HG03095 (cell line): ENCODE measurements around the gene DOK6.

ENCODE experiments used
- ATAC-seq: cut with Tn5 transposase; IDR thresholded peaks from one replicate; pipeline ENCODE4 v1.9.1; 2021; ENCODE audit warnings: moderate library complexity; ENCODE audit not compliant: unreplicated experiment

Gene DOK6

DNA sequence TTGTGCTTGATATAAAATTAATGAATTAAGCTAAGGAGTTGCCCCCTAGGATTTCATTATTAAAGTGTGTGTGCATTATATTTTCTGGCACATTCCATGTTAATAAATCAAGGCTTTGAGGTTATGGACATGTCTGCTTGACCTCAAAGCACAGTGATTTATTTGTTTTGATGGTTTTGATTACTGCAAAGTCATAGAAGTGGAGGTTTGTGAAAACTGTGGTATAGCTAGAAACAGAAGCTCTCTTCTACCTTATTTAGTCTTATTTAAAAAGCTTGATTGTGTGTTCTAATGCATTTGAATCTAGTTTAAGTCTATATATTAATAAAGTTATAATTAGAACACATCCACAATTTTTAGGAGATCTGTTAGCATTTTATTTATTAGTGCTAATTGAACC, 32.2 kb downstream of the DOK6 start:
- no peak for ATAC-seq

DNA sequence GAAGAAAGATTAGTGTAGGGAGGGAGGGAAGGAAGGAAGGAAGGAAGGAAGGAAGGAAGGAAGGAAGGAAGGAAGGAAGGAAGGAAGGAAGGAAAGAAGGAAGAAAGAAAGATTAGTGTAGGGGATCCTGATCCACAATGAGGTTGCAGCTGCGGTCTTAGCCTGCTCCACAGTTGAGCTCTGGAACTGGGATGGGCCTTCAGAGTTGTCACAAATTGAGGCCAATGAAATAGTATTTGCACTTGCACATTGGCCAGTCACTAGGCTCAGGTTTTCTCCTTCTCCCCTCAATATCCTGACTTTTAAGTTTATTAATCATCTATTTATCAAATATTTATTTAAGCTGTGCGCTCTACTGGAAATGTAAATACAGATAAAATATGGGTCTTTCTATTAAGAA, 34.3 kb downstream of the DOK6 start:
- no peak for ATAC-seq

GRCh38 chr18:69444221-69444620, 43.5 kb downstream of the DOK6 start:
- no peak for ATAC-seq

DNA sequence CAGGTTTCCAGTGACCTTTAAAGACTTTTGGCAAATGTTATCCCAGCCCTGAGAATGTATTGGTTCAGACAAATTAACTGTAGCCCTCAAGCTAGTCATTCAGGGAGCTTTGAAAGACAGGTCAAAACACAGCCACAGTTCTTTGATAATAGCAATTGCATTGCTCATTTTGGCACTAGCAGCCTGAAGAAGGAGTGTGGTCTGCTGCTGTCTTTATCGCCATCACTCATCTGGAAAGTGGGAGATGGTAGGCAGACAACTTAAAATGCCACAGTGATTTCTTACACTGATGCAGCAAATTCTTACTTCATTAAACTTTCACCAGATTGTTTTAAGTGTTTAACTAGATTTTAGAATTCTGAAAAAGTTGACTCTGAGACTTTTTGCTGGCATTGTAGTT, 47.2 kb downstream of the DOK6 start:
- ATAC-seq: no peak

DNA sequence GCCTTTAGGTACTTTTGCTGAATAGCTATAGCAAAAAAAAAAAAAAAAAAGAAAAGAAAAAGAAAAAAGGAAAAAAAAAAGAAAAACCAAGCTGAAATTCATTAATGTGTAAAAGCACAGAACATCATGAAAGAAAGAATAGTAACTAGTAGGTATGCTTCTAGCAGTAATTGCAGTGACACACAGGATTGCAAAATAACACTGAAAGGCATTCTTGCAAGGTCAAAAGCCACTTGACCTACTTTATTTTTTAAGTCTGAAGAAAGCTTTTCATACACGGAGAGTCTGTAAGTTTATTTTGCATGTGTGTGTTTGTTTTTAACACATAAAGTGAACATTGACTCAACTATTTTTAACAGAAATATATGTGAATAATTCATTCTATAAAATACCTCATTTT, 54.4 kb downstream of the DOK6 start:
- no peak for ATAC-seq

DNA sequence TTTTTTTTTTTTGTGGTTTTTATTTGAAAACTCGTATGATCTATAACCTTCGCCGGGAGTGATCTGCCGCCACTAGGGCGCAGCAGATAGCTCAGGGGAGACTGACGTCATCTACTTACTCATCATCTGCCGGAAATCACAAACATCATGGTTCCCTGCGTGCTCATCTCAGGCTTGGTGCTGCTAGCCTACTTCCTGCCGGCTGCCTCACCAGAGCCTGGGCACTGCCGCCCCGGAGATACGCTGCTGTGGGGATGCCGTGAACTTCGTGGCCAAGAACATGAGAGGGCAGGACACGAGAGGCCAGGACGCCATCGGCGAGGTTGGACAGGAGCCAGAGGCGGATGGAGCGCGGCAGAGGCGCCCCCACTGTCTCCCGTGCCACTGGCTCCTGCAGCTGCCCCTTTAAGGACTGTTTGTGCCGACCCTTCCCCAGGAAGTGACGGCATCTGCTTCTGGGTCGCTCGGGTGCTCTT, 68.8 kb downstream of the DOK6 start:
- ATAC-seq: peak; percentile 69

DNA sequence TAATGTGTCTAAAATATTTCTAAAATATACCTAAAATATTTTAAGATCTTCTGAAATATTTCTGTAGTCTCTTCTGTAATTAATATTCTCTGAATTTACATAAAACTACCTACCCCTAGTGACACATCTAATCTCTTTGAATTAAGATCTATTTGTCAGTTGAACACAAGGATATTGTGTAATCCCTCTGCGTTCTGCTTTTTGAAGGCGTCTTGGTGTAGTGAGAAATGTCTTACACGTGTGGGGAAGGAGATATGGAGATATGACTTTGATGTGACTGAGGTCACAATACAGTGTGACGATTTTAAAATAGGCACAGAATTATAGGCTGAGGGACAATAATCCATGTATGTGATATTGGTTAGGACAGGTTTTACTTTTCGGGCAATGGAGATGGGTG, 79.8 kb downstream of the DOK6 start:
- ATAC-seq: no peak

DNA sequence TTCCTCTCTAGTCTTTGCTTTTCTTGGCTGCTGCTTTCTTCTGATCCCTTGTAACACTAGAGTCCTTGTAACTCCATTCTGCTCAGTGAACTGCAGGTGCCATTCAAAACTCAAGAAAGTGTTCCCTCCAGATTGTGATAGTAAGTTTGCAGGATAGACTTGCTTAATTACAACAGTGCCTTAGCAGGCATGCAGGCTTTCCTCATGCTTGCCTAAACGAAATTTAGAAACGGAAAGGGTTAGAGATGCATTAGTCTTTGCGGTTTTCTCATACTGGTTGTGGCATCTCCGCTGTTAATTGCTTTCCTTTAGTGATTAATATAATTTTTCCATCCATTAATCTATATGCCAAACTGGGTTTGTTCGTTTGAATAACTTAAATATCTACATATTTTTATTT, 82.9 kb downstream of the DOK6 start:
- no peak for ATAC-seq

- no peak for ATAC-seq
These were observed 84.2 kb downstream of the DOK6 start for GRCh38 chr18:69484699-69485396.

- ATAC-seq: no peak
These were observed 87.1 kb downstream of the DOK6 start for GRCh38 chr18:69487488-69488394.

DNA sequence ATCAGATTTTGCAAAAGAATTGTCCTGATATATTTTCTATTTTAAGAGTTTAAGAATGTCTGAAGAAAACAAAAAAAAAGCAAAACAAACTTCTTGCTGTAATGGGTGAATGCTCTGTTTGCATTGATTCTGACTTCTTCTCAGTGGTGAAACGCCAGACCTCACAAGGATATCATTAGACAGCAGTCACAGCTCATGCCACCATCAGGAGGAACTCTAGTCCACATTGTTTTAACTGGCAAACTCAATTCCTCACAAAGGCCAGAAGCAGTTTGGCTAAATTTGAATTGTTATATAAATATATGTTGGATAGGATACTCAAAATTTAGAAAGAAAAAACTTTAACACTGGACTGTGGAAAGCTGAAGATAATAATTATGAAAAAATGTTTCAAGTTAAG, 89.4 kb downstream of the DOK6 start:
- ATAC-seq: no peak

- no peak for ATAC-seq
These were observed 90.1 kb downstream of the DOK6 start for GRCh38 chr18:69490813-69491212.

GRCh38 chr18:69491576-69491975, 90.9 kb downstream of the DOK6 start:
- no peak for ATAC-seq

DNA sequence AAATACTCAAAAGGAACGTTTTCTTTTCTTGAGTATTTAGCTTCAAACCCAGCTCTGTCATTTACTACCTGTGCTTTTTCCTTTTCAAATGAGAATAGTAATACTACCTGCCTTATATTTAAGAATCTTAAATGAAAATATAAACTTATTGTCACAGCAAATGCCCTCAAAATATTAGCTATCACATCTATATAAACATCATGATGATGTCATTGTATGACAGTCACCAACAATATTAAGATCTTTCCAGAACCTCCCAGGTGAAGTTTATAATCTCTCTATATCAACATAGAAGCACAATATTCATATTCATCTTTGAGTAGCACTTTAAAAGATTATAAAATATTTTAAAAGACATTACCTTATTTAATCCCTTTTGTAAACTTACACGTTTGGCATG, 92.2 kb downstream of the DOK6 start:
- ATAC-seq: no peak

- no peak for ATAC-seq
These were observed 94.2 kb downstream of the DOK6 start for GRCh38 chr18:69494841-69495240.

DNA sequence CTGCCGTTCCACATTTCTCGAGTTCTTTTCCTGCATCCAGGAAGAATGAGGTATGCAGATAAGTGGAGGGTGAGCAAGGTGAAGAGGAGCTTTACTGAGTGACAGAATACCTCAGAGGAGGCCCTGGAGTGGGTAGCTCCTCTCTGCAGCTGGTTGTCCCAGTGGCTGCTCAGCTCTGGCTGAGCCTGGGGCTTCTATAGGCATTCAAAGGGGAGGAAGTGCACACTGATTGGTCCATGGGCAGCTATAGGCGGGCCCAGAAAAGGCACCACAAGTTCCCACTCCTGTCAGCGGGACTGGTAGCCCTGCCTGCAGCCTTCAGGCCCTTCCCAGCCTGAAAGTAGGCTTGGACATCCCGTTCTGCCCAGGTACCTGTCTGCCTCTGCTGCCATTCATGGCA, 94.7 kb downstream of the DOK6 start:
- no peak for ATAC-seq

- ATAC-seq: no peak
These were observed 95.3 kb downstream of the DOK6 start for GRCh38 chr18:69495841-69496533.

- no peak for ATAC-seq
These were observed 118.3 kb downstream of the DOK6 start for GRCh38 chr18:69518989-69519388.

- ATAC-seq: no peak
These were observed 122.9 kb downstream of the DOK6 start for GRCh38 chr18:69523582-69523981.

DNA sequence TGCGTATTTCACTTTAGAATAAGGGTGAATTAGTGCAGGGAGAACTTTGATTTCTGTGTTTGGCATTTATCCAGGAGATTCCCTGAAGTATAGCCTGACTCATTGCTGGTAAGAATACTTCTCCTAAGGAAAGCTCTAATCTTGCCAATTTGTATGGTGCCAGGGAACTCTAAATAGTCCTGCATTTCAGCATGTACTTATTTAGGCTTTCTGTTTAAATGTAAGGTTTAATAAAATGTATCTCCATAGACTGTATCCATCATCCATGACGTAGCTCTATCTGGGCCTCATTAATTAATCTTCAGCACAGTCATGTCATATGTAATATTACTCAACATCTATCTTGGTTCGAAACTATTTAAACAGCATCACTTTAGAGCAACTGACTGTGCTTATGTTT, 127.7 kb downstream of the DOK6 start:
- no peak for ATAC-seq

GRCh38 chr18:69529151-69529550, 128.5 kb downstream of the DOK6 start:
- no peak for ATAC-seq

DNA sequence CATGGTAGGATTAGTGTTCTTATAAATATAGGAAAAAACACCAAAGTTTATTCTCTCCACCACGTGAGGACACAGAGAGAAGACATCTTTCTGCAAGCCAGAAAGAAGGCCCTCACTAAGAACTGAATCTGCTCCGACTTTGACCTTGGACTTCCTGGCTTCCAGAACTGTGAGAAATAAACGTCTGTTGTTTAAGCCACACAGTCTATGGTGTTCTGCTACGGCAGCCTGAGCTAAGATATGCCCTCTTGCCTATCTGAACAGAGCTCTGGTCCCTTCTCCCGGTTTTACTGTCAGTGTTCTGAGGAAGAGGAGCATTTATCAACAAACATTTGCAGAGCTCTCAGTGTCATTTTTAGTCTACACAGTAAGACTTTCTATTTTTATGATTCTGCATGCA, 131.3 kb downstream of the DOK6 start:
- ATAC-seq: no peak
